HG03066 (cell line): Measurements from ENCODE around the gene CSMD2.

Experiments used
- ATAC-seq: cut with Tn5 transposase; IDR thresholded peaks from one replicate; pipeline ENCODE4 v1.9.1; 2021; ENCODE audit warnings: low read depth; ENCODE audit not compliant: unreplicated experiment

Gene CSMD2

GRCh38 chr1:33735624-33736023 is 429.4 kb downstream of the CSMD2 start:
- ATAC-seq = no peak

- ATAC-seq = no peak
Measured at GRCh38 chr1:33727310-33727709, 437.7 kb downstream of the CSMD2 start.

- no peak for ATAC-seq
Measured at GRCh38 chr1:33726274-33726804, 438.7 kb downstream of the CSMD2 start.

GRCh38 chr1:33725556-33726160 is 439.4 kb downstream of the CSMD2 start:
- no peak for ATAC-seq

GRCh38 chr1:33725037-33725436 is 440.0 kb downstream of the CSMD2 start:
- ATAC-seq = no peak

- no peak for ATAC-seq
Measured at GRCh38 chr1:33724348-33724747, 440.7 kb downstream of the CSMD2 start.

- no peak for ATAC-seq
Measured at GRCh38 chr1:33723251-33723650, 441.8 kb downstream of the CSMD2 start.

- no peak for ATAC-seq
Measured at GRCh38 chr1:33721301-33721815, 443.7 kb downstream of the CSMD2 start.

- ATAC-seq = no peak
Measured at GRCh38 chr1:33719771-33720670, 445.0 kb downstream of the CSMD2 start.

- no peak for ATAC-seq
Measured at GRCh38 chr1:33719326-33719725, 445.7 kb downstream of the CSMD2 start.

GRCh38 chr1:33718186-33718585 is 446.8 kb downstream of the CSMD2 start:
- no peak for ATAC-seq

- ATAC-seq = no peak
Measured at GRCh38 chr1:33716976-33717688, 447.9 kb downstream of the CSMD2 start.

GRCh38 chr1:33715195-33715811 is 449.7 kb downstream of the CSMD2 start:
- no peak for ATAC-seq

- no peak for ATAC-seq
Measured at GRCh38 chr1:33714421-33714820, 450.6 kb downstream of the CSMD2 start.

- ATAC-seq = no peak
Measured at GRCh38 chr1:33713058-33713877, 451.8 kb downstream of the CSMD2 start.

GRCh38 chr1:33712186-33712585 is 452.8 kb downstream of the CSMD2 start:
- no peak for ATAC-seq

GRCh38 chr1:33711511-33711910 is 453.5 kb downstream of the CSMD2 start:
- ATAC-seq = no peak

- ATAC-seq = no peak
Measured at GRCh38 chr1:33710967-33711366, 454.1 kb downstream of the CSMD2 start.
